DMS79 (cell line): Measurements from ENCODE around the gene SSU72.

Experiments used
- DNase-seq: peaks from one replicate; lab custom pipeline; 2025; lab: John Stamatoyannopoulos, UW

Gene SSU72

DNA sequence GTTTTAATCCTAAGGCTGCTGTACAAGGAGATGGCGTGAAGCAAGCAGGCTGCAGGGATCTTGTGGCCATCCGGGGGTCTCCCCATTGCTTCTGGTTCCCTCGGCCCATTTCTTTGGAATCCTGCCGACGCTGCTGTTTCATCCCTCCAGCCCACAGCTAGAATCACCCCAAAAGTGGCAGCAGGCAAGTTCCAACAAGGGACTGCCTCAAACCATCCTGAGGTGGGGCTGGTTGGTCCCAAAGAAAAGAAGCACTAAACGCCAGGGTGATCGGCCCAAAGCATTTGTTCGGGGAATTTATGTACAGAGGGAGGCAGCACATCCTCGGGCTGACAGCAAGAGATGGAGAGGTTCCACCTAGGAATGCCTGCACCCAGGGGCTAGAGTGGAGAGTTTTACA lies 36.1 kb upstream of the SSU72 start:
- no peak for DNase-seq

DNA sequence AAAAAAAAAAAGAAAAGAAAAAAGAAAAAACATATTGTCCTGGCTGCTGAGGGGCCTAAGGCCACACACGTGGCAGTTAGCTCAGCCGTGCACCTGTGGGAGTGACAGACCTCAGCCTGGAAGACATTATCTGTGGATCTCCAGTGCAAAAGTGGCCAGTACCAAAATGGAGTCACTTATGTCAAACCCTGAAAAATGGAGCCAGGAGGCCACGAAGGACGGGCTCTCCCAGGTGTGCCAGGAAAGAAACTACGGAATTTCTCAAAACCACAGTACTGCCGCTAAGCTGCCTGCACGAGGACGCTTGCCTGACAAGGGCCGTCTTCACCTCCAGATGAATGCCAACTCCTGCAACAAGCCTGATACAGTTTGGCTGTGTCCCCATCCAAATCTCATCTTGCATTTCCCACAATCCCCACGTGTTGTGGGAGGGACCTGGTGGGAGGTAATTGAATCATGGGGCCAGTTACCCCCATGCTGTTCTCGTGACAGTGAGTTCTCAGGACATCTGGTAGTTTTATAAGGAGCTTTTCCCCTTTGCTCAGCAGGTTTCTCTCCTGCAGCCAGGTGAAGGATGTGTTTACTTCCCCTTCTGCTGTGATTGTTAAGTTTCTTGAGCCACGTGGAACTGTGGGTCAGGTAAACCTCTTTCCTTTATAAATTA lies 35.3 kb upstream of the SSU72 start:
- DNase-seq, result no peak

DNA sequence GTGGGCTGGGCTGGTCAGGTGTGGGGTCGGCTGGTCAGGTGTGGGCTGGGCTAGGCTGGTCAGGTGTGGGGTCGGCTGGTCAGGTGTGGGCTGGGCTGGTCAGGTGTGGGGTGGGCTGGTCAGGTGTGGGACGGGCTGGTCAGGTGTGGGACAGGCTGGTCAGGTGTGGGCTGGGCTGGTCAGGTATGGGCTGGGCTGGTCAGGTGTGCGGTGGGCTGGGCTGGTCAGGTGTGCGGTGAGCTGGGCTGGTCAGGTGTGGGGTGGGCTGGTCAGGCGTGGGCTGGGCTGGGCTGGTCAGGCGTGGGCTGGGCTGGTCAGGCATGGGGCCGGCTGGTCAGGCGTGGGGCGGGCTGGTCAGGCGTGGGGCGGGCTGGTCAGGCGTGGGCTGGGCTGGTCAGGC lies 31.6 kb upstream of the SSU72 start:
- no peak for DNase-seq

DNA sequence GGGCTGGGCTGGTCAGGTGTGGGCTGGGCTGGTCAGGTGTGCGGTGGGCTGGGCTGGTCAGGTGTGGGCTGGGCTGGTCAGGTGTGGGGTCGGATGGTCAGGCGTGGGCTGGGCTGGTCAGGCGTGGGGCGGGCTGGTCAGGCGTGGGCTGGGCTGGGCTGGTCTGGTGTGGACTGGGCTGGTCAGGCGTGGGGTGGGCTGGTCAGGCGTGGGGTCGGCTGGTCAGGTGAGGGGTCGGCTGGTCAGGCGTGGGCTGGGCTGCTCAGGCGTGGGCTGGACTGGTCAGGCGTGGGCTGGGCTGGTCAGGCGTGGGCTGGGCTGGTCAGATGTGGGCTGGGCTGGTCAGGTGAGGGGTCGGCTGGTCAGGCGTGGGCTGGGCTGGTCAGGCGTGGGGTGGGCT lies 31.1 kb upstream of the SSU72 start:
- DNase-seq, result no peak

DNA sequence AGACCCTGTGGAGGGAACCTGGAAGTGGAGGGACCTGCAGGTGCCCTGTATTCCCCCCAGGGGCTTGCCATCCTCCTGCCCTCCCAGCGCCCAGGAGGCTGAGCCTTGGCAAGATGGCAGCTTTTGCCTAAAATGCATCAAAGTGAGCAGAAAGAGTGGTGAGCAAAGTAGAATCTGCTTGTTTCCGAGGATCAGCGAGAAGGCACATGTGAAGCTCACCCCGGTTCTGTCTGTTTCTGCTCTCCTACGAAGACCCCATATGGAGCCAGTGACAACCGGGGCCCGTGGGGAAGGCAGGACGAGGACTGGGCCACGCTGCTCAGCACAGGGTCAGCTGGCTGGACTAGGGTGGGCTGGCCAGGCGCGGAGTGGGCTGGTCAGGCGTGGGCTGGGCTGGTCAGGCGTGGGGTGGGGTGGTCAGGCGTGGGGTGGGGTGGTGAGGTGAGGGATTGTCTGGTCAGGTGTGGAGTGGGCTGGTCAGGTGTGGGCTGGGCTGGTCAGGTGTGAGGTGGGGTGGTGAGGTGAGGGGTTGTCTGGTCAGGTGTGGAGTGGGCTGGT lies 30.4 kb upstream of the SSU72 start:
- no peak for DNase-seq

DNA sequence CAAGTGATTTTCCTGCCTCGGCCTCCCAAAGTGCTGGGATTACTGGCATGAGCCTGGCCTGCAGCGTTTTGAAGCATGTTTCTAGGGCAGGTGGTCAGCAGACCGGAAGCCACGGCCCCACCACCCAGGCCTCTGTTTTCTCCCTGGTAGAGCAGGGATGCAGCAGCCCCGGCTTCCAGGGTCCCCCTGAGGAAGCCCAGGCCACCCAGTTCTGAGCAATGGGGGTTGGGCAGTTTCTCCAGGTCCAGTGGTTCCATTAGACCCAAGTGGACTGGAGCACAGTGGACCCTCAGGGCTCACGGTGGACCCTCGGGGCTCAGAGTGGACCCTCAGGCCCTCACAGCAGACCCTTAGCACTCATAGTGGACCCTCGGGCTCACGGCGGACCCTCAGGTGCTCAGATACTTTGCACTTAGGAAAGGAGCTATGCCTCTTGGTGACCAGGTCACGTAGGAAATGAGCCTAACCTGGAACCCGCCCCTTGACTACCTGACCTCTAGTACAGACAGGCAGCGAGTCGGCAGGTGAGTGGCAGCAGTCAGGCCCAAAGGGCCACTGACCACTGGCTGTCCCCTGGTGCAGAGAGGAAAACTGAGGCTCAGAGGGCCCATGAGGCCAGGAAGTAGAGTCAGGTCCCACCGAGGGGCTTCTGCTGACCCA lies 29.8 kb upstream of the SSU72 start:
- no peak for DNase-seq

DNA sequence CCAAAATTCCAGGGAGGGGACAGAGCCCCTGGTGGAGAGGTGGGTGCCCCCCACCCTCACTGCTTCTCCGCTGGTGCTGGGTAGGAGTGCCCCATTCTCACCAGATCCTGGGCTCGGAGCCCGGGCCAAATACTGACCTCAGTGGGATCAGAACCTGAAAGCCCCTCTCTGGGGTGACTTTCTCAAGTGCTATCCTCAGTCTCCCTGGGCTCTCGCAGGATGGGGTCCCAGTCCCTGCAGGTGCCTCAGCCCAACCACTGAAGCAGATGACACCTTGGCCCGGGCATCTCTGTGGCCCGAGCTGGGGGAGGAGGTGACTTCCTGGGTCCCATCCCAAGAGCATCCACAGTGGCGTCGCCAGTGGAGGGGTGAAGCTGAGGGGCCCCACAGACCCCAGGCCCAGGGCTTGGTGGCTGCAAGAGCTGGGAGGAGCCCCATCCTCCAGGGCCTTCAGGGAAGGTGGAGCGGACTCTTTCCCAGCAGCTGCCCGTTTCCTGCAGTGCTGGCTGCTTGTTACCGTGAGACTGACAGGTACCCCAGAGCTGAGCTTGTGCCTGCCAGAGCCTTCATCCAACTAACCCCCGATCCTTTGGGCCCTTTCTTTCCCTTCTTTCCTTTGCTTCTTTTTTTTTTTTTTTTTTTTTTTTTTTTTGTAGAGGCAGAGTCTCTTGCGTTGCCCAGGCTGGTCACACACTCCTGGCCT lies 29.2 kb upstream of the SSU72 start:
- DNase-seq, result no peak

DNA sequence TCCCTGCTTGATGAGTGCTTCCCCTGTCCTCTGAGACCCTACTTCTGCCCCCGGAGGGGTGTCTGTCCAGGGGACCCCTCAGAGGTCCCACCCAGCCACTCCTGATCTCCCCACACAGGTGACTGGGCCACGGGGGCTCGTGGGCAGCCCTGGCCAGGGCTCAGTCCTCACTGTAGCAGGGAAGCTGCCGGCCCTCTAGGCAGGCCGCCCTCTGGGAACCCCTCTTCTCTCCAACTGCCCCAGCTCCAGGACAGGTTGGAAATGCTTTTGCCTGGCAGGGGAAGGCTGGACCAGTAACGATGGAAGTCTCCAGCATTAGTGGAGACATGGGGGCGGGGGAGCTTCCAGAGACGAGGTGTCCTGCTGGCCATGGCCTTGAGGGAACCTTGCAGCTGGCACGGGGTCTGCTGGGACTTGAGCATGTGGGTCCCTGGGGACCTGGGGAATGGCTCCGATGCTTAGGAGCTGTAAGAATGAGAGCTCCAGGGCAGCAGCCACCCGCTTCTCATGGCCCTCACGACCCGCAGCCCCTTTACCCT lies 28.4 kb upstream of the SSU72 start:
- DNase-seq, result no peak

DNA sequence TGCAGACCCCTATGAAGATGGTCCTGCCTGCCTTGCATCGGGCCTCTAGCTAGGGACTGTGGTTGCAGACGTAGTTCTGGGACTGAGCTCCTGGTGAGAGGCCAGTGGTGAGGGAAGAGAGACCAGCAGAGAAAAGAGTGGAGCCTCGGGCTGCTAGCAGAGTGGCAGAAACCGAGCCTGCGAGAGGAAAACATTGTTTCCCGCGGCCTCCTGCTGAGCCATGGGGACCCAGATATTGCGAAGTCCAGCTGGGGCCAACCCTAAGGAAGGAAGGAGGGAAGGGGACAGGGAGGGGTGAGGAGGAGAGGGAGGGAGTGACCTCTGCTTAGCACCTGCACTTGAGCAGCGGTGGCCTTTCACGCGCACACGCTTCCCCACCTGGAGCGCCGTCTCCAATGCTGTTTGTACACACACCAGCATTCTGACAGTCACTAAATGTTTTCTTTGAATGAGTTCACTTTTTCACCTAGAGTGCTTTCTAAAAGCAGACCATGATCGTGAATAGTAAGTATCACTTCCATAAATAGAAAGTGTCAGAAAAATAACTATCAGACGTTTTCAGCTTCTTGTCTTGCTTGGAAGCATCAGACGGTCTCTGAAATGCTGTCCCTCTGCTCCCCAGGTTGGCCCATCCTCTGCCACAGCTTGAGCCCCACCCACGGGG lies 27.8 kb upstream of the SSU72 start:
- DNase-seq, result no peak

DNA sequence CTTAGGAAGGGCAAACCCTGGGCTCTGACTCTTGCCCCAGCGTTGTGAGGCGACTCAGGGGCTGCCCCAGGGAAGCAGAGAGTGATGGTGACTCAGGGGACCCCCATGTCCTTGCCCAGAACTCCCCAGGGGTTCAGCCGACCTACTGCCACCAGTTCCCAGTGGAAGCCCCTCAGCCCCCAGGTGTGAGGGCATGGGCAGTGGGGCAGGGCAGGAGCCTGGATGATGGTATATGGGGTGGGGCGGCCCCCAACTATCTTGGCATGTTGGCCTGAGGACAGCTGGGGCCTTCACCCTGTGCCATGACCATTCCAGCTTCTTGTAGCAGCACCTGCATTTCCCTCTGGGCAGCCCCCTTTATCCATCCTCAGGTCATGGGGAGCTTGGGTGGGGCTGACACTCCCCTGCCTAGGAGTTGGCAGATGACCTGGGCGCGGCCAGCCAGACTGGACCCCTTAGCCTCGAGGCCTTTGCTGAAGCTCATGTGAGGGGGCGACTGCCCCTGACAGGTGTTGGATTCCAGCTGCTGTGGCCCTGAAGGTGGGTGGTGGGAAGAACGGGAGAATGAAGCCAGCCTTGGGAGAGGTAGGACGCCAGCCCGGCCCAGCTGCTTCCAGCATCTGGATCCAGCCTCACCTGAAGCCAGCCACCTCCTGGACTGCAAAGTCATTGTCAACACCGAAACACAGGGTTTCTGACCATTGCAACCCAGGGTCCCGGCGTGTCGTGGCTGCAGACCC lies 27.1 kb upstream of the SSU72 start:
- DNase-seq, result no peak

DNA sequence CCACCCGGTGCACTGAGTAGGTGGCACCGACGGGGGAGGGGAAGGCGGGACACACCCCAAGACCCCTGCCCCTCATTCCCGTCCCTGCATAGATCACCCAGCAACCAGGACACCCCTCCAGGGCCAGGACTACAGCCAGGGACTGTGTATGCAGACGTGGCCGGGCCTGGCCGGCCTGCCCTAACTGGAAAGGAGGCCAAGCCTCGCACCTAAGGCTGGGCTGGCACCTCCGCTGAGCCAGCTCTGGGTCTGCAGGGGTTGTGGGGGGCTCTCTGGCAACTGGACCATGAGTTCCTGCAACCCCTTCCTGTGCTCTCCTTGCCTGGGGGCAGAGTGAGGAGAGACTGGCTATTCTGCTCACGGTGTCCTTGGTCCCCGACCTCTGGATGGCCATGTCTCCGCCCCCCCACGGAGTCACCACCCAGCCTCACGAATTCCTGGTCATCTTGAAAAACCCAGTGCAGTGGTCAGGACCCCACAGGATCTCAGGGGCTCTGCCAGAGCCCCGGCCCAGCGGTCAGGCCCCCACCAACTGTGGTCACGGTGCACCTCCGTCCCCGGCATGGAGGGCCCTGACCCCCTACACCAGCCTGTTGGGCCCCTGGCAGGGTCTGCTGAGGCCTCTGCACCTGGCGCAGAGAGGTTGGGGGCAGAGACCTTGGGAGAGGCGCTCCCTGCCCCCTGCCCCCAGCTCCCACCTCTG lies 26.3 kb upstream of the SSU72 start:
- DNase-seq, result no peak

DNA sequence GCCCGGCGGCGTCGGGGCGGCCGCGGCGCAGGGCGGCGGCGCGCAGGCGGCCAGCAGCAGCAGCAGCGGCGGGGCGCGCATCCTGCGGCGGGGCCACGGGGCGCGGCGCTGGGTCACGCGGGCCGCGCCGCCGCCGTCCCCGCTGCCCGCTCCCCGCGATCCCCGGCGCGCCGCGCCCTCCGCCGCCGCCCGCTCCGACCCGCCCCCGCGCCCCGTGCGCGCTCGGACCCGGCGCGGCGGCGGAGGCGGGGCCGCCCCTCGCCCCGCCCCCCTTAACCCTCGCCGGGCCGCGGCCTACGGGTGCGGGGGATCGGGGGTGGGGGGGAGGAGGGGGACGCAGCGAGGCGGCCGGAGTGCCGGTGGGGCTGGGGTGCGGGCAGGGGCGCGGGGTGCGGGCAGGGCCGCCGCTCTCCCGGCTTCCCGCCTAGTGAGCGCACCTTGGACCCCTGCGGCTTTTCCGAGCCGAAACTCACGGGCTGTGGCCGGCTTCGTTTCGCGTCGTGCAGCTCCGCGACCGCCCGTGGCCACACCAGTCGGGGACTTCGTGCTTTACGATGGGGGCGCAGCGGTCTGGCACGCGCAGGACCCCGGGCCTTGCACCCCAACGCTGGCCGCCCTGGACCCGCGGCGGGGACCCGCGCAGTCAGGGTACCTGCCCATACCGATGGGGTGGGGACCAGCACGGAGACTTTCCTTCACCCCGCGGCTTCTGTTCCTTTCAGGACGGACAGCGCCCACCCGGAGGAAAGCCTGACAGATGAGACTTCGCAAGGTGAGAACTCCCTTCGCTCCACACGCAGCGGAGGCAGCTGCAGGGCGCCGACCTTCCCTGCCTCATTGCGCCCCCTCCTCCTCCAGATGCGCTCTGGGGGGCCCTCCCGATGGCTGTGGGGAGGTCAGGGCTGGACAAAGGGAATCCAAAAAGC lies 25.5 kb upstream of the SSU72 start, which contains the start of gene FNDC10:
TSS of gene FNDC10 (minus strand) at position 201 of the 926 bp plus-strand sequence. CDS start at position 81, 120 bp downstream.
- DNase-seq, result no peak

DNA sequence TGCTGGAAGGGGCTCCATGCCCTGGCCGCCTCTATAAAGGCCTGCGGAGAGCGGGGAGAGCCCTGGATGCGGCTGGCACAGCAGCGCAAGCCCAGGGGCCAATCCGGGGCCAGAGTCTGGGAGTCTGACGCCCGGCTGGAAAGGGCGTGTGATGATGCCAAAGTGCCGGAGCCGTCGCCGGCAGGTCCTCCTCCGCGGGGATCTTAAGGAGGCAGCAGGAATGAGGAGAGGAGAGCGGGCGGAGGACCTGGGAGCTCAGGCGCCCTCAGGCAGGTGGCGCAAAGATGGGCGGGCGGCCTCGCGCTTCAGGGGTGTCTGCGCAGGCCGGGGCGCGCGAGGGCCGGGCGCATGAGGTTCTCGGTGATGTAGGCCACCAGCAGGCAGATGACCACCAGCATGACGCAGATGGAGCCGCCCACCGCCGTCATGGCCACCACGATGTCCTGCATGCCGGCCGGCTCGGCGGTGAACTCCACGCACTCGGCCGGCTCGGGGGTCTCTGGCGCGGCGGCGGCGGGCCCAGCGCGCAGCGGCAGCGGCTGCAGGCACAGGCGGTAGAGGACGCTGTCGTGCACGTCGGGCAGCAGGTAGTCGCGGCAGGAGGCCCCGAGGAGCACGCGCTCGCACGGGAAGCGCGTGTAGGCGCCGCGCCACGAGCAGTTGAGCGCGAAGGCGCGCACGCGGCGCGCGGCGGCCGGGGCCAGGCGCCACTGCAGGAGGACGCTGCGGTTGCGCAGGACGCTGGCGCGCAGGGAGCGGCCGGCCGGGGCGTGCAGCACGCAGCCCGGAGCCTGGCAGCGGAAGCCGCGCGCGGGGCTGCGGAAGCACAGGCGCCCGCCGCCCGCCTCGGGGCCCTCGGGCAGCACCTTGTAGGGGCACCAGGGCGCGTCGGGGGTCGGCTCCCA lies 24.6 kb upstream of the SSU72 start:
- DNase-seq, result no peak

DNA sequence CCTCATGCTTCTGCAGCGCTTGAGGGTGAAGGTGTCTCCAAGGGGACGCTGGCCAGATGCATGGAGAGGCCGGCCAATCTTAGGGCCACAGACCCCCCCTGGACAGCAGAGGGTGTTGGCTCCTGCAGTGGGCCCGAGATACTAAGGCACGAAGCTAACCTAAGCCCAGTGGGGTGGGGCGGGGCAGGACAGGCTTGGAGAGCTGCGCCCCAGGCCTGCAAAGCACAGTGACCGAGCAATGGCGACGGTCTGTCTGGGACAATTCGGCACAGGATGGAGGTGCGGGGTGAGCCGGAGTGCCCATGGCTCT lies 24.0 kb upstream of the SSU72 start:
- DNase-seq, result no peak

DNA sequence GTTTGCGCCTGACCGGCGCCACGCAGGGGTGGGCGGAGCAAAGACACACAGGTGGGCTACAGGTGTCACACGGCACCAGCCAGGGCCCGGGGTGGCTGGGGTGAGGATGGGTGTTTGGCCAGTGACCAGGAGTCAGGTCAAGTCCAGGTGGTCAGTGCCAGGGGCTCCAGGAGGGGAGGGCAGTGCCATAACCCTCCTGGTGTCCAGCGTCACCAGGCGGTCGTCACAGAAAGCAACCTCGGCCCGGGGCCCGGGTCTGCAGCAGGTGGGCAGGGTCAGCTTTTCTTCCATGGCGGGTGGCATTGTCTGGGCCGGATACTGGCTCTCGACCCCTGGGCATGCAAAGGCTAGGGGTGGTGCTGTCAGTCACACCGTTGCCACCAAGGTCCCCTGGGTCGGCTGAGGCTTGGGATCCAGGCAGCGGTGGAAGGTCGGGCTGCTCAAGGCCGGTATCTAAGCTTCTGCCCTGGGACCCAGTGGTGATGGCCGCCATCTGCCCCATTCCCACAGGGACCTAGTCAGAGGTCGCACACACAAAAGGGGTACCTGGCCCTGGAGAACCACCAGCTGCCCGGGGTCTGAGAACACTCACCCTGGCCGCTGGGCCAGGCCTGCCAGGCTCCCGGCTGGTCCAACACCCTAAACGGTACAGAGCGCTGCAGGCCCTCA lies 23.5 kb upstream of the SSU72 start:
- DNase-seq, result no peak

DNA sequence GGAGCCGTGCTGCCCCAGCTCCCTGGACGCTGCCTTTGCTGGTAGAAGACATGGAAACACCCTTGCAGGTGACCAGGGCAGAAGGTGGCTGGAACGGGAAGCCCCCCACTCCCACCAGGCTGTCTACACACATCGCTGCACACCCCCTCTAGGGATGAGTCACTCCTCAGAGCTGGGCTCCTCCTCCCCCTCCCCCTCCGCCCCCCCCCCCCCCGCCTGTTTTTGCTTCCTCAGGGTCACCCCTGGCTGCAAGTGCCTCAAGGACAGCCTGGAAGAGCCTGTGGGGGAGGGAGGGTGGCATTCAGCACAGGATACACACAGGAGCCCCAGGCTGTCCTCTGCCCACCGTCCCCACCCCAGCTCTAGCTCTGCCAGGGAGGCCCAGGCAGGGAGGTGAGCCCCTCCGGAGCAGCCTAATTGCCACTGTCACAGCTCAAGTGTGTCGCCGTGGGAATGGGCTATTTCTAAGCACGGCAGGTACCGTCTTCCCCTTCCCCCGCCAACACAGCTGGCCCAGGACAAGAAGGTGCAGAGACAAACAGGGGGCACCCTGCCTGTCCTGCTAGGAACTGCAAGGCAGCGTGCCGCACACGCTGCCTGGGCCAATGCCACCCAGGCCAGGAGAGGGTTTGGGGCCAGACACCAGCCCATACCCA lies 22.7 kb upstream of the SSU72 start:
- no peak for DNase-seq

DNA sequence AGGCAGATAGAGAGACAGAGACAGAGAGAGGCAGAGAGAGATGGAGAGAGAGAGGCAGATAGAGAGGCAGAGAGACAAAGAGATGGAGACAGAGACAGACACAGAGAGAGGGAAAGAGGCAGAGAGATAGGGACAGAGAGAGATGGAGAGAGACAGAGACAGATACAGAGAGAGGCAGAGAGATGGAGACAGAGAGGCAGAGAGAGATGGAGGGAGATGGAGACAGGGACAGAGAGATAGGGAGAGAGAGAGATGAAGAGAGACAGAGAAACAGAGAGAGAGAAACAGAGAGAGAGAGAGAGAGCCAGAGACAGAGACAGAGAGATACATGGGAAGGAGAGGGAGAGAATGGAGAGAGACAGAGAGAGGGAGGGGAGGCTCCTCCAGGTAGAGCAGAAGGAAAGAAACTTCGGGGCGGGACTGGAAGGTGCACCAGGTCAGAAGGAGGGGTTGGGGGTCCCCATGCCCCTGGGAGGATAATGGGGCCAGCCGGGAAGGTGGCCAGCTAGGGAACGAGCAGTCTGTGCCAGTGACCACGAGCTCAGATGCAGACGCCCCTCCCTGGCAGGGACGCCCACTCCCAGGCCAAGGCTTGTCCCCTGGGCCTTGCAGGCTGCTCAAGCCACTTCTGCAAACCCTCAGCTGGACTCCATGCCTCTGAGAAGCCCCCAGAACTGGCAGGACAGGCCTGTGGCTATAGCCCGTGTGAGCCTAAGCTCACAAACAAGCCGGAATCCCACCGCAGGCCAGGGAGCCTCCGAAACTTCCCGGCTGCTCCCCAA lies 22.0 kb upstream of the SSU72 start:
- DNase-seq, result no peak
